T-cell (primary cell): Measurements from ENCODE around the gene ETV4. TPM values are rescaled to one million over a fixed set of nuclear protein-coding genes. Genes with fewer than 3 reads are reported as not detected.

Source experiments
- ATAC-seq, 4 experiments: fragments of 200-7000 bp in 3 of 4; fragments of 150-1000 bp in 1 of 4; cut with Tn5 transposase; replicated peaks in 1 of 4; 1 replicate in 3 of 4; 2 replicates in 1 of 4; pipeline ENCODE4 v1.10.0; 2021; ENCODE audit warnings: moderate library complexity in 3 of 4, mild to moderate bottlenecking in 2 of 4, moderate number of reproducible peaks in 1 of 4
- CTCF ChIA-PET, 2 donors: fragments of 300-600 bp; sonication (Branson Sonifier 250); formaldehyde crosslinking; loops; one replicate each; lab custom pipeline; 2022; ENCODE audit warnings: antibody characterized with exemption in 2 of 2; lab: Charles Lee
- POLR2A ChIA-PET, 2 donors: fragments of 300-600 bp; sonication (Branson Sonifier 250); formaldehyde crosslinking; loops; one replicate each; lab custom pipeline; 2022; ENCODE audit warnings: antibody characterized with exemption in 2 of 2; lab: Charles Lee
- DNase-seq, 35 experiments: peaks; one replicate each; pipeline versions ENCODE4 v3.0.0 to v3.0.0-alpha.2; 2013 to 2023
- H3K27ac ChIP-seq: one replicate; pipeline ENCODE4 v1.5.1; 2013; ENCODE audit warnings: low read length
- H3K27me3 ChIP-seq, 2 experiments: replicated peaks in 1 of 2; 1 replicate in 1 of 2; 2 replicates in 1 of 2; pipeline versions ENCODE4 v1.6.1 to v1.7.0; 2013; ENCODE audit warnings: low read length in 1 of 2, mixed read lengths in 1 of 2; ENCODE audit not compliant: control insufficient read depth in 2 of 2, insufficient read depth in 2 of 2; ENCODE audit errors: extremely low read depth in 1 of 2
- H3K36me3 ChIP-seq, 2 donors: 1 replicate in 1 of 2; 2 replicates in 1 of 2; pipeline versions ENCODE4 v1.6.1 to v1.7.0; 2013; ENCODE audit warnings: low read length in 1 of 2; ENCODE audit not compliant: control insufficient read depth in 2 of 2, insufficient read depth in 1 of 2; ENCODE audit errors: extremely low read depth in 1 of 2
- H3K4me1 ChIP-seq, 2 experiments: 1 replicate in 1 of 2; 2 replicates in 1 of 2; pipeline versions ENCODE4 v1.6.1 to v1.7.0; 2013; ENCODE audit warnings: low read length in 2 of 2, mixed read lengths in 1 of 2; ENCODE audit not compliant: insufficient read depth in 2 of 2, control insufficient read depth in 1 of 2; ENCODE audit errors: extremely low read depth in 1 of 2
- H3K4me3 ChIP-seq, 2 donors: 1 replicate in 1 of 2; 2 replicates in 1 of 2; pipeline versions ENCODE4 v1.5.1 to v1.7.0; 2013; ENCODE audit warnings: mild to moderate bottlenecking in 2 of 2, low read length in 1 of 2, moderate library complexity in 1 of 2; ENCODE audit not compliant: control insufficient read depth in 1 of 2; ENCODE audit errors: extremely low read depth in 1 of 2
- H3K9me3 ChIP-seq: 2 replicates; pipeline ENCODE4 v1.7.0; 2013
- H3K27ac Mint-ChIP-seq, 2 donors: one replicate each; pipeline ENCODE4 v1.8.0; 2020 to 2021; ENCODE audit warnings: mild to moderate bottlenecking in 2 of 2, mixed read lengths in 2 of 2
- H3K27me3 Mint-ChIP-seq, 2 donors: one replicate each; pipeline ENCODE4 v1.8.0; 2021 to 2022; ENCODE audit warnings: mixed read lengths in 2 of 2
- H3K36me3 Mint-ChIP-seq: one replicate; pipeline ENCODE4 v1.8.0; 2021; ENCODE audit warnings: mixed read lengths
- H3K4me1 Mint-ChIP-seq, 3 donors: one replicate each; pipeline ENCODE4 v1.8.0; 2020 to 2022; ENCODE audit warnings: mixed read lengths in 3 of 3, mild to moderate bottlenecking in 1 of 3
- H3K4me3 Mint-ChIP-seq, 3 donors: one replicate each; pipeline ENCODE4 v1.8.0; 2020 to 2022; ENCODE audit warnings: mild to moderate bottlenecking in 3 of 3, mixed read lengths in 3 of 3, moderate library complexity in 3 of 3
- H3K9me3 Mint-ChIP-seq, 3 donors: one replicate each; pipeline ENCODE4 v1.8.0; 2020 to 2022; ENCODE audit warnings: mixed read lengths in 3 of 3
- WGBS: methylation state at CpG from one replicate; pipeline ENCODE4 v1.1.5; 2013; ENCODE audit warnings: missing lambda C conversion rate; ENCODE audit not compliant: insufficient coverage; 5-methylcytosine and 5-hydroxymethylcytosine counted together
- total RNA-seq, 35 experiments: library from RNA in 6 of 35; stranded (reverse) in 6 of 35; fragments of 120-200 nt in 1 of 35; gene quantifications; one replicate each; pipeline versions ENCODE4 v1.2.1 to v1.2.4 and lab custom pipeline; 2013 to 2026

ETV4 gene
- total RNA-seq, 5 donors from 2014 or later (not counting 1 experiment from before 2014, with no cell fraction given) = 0.41 to 0.46 (median 0.44) TPM; not detected in 2

DNA sequence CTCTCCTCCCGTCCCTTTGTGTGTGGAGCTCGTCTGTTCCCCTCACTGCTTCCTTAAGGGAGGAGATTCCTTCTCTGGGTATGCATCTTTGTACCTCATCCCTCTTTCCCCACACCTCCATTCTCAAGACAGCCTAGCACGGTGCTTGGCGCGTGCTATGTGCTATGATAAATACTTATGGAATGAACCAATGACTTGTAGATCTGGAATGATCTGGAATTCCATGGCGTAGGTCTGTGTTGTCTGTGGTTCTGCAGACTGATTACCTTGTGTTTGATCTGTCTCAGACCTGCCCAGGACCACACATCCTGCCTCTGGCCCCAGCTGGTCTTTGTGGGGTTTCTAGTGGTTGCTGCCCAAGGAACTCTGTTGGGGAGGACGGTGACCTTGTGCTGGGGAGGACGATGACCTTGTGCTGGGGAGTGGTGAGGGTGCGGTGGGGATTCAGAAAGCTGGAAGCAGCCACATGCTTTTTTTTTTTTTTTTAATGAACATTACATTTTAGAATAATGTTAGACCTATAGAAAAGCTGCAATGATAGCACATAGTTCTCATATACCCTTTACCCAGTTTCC lies 33.5 kb upstream of the ETV4 start:
- 80% methylated on average over 1 of the region's 9 CpGs for WGBS
- Mint-ChIP-seq H3K4me3 (peak overlapping the region in 1 of 3 donors; percentile 36), H3K27ac (peak overlapping the region; percentile 30 to 52), H3K4me1 (peaks cover 15 to 21% (median 16%) of the 10 kb centered on the region in 3 donors), H3K27me3 (peaks cover 5 to 12% of the 10 kb centered on the region in 2 donors), H3K36me3 (no peaks in the 10 kb centered on the region), H3K9me3 (no peaks in the 10 kb centered on the region)
- no peak overlapping the region for H3K27ac ChIP-seq
- H3K4me3 ChIP-seq = no peak overlapping the region
- ChIA-PET CTCF (no interaction called here), POLR2A (interaction anchor here in 1 of 2 donors (0.7 kb wide), 1 partner anchor 33 kb away, joined by 6 read pairs; no protein-coding TSS in a partner anchor)
- no peaks in the 10 kb centered on the region for H3K36me3 ChIP-seq
- peaks cover 0 to 2% of the 10 kb centered on the region in 2 experiments for H3K27me3 ChIP-seq
- ATAC-seq (no peak), DNase-seq (no peak)
- no peaks in the 10 kb centered on the region for H3K9me3 ChIP-seq
- peaks cover 4 to 17% of the 10 kb centered on the region in 2 experiments for H3K4me1 ChIP-seq

- H3K27ac ChIP-seq = no peak overlapping the region
- peak in 24 of 35 experiments; percentile 1 to 57 (median 12) for DNase-seq
- no peaks in the 10 kb centered on the region for H3K9me3 ChIP-seq
- peaks cover 15 to 21% (median 16%) of the 10 kb centered on the region in 3 donors for H3K4me1 Mint-ChIP-seq
- H3K27me3 ChIP-seq = peaks cover 0 to 8% of the 10 kb centered on the region in 2 experiments
- no peak overlapping the region for H3K4me3 ChIP-seq
- peaks cover 5 to 12% of the 10 kb centered on the region in 2 donors for H3K27me3 Mint-ChIP-seq
- peak overlapping the region in 1 of 3 donors; percentile 36 for H3K4me3 Mint-ChIP-seq
- no peaks in the 10 kb centered on the region for H3K9me3 Mint-ChIP-seq
- H3K4me1 ChIP-seq = peaks cover 4 to 17% of the 10 kb centered on the region in 2 experiments
- no peaks in the 10 kb centered on the region for H3K36me3 ChIP-seq
- WGBS = 0% methylated on average over 2 of the region's 13 CpGs
- H3K36me3 Mint-ChIP-seq = no peaks in the 10 kb centered on the region
- ChIA-PET CTCF (interaction anchor here (0.5 to 1.1 kb wide), 4 partner anchors 55 to 101 kb away, joined by 3 to 4 read pairs (median 4); no protein-coding TSS in a partner anchor), POLR2A (interaction anchor here in 1 of 2 donors (0.7 kb wide), 1 partner anchor 32 kb away, joined by 6 read pairs; no protein-coding TSS in a partner anchor)
- H3K27ac Mint-ChIP-seq = peak overlapping the region; percentile 30 to 52
- ATAC-seq = peak; percentile 40 to 70 (median 62)
Measured at GRCh38 chr17:43578699-43579565, 32.8 kb upstream of the ETV4 start.

DNA sequence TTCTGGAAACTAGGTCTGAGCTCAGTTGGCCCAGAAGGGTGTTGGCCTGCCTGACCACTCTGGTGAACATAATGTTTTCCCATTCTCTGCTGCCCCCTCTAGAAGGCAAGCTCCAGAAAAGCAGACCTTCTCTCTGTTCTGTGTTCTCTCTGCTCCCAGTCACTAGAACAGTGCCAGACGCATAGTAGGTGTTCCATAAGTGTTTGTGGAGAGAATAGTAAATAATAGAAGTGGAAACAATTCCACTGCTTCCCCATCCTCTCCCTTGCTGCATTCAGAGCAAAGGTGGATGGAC lies 32.2 kb upstream of the ETV4 start:
- ATAC-seq = no peak
- H3K27ac ChIP-seq = no peak overlapping the region
- no peak overlapping the region for H3K4me3 Mint-ChIP-seq

GRCh38 chr17:43577664-43578403 lies 31.7 kb upstream of the ETV4 start:
- H3K27me3 Mint-ChIP-seq = peaks cover 2 to 6% of the 10 kb centered on the region in 2 donors
- no peak overlapping the region for H3K4me3 ChIP-seq
- WGBS = 94% methylated on average over 6 of the region's 14 CpGs
- H3K27ac Mint-ChIP-seq = no peak overlapping the region
- no peak overlapping the region for H3K27ac ChIP-seq
- peaks cover 0 to 9% of the 10 kb centered on the region in 2 experiments for H3K27me3 ChIP-seq
- H3K36me3 Mint-ChIP-seq = no peaks in the 10 kb centered on the region
- H3K9me3 ChIP-seq = no peaks in the 10 kb centered on the region
- ATAC-seq = no peak
- ChIA-PET CTCF (interaction anchor here (0.5 to 2.8 kb wide), 10 partner anchors 19 to 264 kb away, joined by 3 to 27 read pairs (median 3); no protein-coding TSS in a partner anchor), POLR2A (no interaction called here)
- no peaks in the 10 kb centered on the region for H3K9me3 Mint-ChIP-seq
- peaks cover 4 to 17% of the 10 kb centered on the region in 2 experiments for H3K4me1 ChIP-seq
- H3K36me3 ChIP-seq = no peaks in the 10 kb centered on the region
- no peak for DNase-seq
- H3K4me1 Mint-ChIP-seq = peaks cover 15 to 21% (median 16%) of the 10 kb centered on the region in 3 donors
- H3K4me3 Mint-ChIP-seq = no peak overlapping the region

More for the DNA sequence above, 32.2 kb upstream of the ETV4 start:
- no peak for DNase-seq
- Histone ChIP-seq H3K9me3 (no peaks in the 10 kb centered on the region), H3K4me3 (no peak overlapping the region), H3K27me3 (peaks cover 0 to 9% of the 10 kb centered on the region in 2 experiments), H3K36me3 (no peaks in the 10 kb centered on the region), H3K4me1 (peaks cover 4 to 17% of the 10 kb centered on the region in 2 experiments)
- Mint-ChIP-seq H3K36me3 (no peaks in the 10 kb centered on the region), H3K27me3 (peaks cover 4 to 6% of the 10 kb centered on the region in 2 donors), H3K27ac (no peak overlapping the region), H3K9me3 (no peaks in the 10 kb centered on the region), H3K4me1 (peaks cover 15 to 21% (median 16%) of the 10 kb centered on the region in 3 donors)
- no CpG with 5 or more reads among the region's 1 CpG for WGBS
- POLR2A ChIA-PET = no interaction called here
- CTCF ChIA-PET = interaction anchor here (0.5 to 1.1 kb wide), 4 partner anchors 55 to 102 kb away, joined by 3 to 4 read pairs (median 4); no protein-coding TSS in a partner anchor

DNA sequence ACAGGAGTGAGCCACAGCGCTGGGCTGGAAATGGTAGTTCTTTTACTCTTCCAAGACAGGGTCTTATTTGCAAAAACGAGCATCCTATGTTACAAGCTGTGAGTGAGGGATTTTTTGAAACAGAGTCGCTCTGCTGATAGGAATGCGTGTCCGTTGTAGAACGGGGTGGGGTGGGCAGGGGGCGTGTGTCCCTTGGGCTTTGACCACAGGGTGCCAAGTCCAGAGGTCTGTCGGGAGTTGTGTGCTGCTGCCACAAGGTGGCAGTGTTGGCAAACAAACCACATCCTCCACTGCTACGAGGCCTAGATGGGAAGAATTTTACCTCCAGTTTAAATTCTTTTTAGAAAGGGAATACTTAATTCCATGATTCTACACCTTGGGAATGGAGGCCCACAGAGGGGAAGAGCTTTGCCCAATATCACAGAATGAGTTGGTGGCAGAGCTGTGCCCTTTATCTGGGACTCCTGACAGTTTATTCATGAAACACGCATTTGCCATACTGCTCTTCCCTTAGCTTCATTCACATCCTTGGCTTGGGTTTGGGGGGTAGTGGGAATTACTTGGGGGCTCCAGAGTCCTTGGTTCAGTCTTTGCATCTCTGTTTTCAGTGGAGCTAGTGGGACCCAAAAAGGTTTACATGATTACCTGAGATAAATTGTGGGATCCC lies 30.6 kb upstream of the ETV4 start:
- peak; percentile 11 to 87 (median 53) for DNase-seq
- Mint-ChIP-seq H3K27ac (no peak overlapping the region), H3K4me3 (no peak overlapping the region), H3K4me1 (peaks cover 15 to 21% (median 16%) of the 10 kb centered on the region in 3 donors), H3K36me3 (no peaks in the 10 kb centered on the region), H3K9me3 (no peaks in the 10 kb centered on the region), H3K27me3 (peaks cover 2 to 6% of the 10 kb centered on the region in 2 donors)
- Histone ChIP-seq H3K36me3 (no peaks in the 10 kb centered on the region), H3K4me3 (no peak overlapping the region), H3K27me3 (peaks cover 0 to 9% of the 10 kb centered on the region in 2 experiments), H3K27ac (no peak overlapping the region), H3K4me1 (peaks cover 4 to 17% of the 10 kb centered on the region in 2 experiments), H3K9me3 (no peaks in the 10 kb centered on the region)
- 19% methylated on average over 6 of the region's 10 CpGs for WGBS
- ChIA-PET POLR2A (no interaction called here), CTCF (interaction anchor here (0.6 to 2.8 kb wide), 12 partner anchors 10 to 1160 kb away, joined by 3 to 27 read pairs (median 4); no protein-coding TSS in a partner anchor)
- peak; percentile 60 to 86 (median 74) for ATAC-seq
